Measurements from ENCODE around the gene DCDC1. TPM values are rescaled to one million over a fixed set of nuclear protein-coding genes. Genes with fewer than 3 reads are reported as not detected.
"Not testable (repeated sequence)": the region's sequence is repeated elsewhere in the genome, so short reads cannot be mapped to it uniquely, and the experiment has no call there.

The DCDC1 gene
- total RNA-seq, 4 donors from 2014 or later = 0.26 to 8.0 (median 1.5) TPM

DNA sequence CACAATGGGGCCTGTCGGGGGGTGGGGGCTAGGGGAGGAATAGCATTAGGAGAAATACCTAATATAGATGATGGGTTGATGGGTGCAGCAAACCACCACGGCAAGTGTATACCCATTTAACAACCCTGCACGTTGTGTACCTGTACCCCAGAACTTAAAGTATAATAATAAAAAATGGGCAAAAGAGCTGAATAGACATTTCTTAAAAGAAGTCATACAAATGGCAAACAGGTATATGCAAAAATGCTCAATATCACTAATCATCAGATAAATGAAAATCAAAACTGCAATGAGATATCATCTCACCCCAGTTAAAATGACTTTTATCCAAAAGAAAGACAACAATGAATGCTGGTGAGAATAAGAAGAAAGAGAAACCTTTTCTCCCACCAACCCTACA lies 419.7 kb downstream of the DCDC1 start:
- no peaks in the 10 kb centered on the region for H3K27me3 ChIP-seq
- no peaks in the 10 kb centered on the region for H3K9me3 ChIP-seq
- H3K36me3 ChIP-seq = no peaks in the 10 kb centered on the region
- TF ChIP-seq POLR2A (IDR thresholded peaks at IDR 0.05) = no peak
- TF ChIP-seq, protein P1, sequence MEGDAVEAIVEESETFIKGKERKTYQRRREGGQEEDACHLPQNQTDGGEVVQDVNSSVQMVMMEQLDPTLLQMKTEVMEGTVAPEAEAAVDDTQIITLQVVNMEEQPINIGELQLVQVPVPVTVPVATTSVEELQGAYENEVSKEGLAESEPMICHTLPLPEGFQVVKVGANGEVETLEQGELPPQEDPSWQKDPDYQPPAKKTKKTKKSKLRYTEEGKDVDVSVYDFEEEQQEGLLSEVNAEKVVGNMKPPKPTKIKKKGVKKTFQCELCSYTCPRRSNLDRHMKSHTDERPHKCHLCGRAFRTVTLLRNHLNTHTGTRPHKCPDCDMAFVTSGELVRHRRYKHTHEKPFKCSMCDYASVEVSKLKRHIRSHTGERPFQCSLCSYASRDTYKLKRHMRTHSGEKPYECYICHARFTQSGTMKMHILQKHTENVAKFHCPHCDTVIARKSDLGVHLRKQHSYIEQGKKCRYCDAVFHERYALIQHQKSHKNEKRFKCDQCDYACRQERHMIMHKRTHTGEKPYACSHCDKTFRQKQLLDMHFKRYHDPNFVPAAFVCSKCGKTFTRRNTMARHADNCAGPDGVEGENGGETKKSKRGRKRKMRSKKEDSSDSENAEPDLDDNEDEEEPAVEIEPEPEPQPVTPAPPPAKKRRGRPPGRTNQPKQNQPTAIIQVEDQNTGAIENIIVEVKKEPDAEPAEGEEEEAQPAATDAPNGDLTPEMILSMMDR (IDR thresholded peaks at IDR 0.05) = no peak
- H3K4me3 ChIP-seq = no peak overlapping the region
- H3K4me1 ChIP-seq = no peaks in the 10 kb centered on the region
- no peak overlapping the region for H3K27ac ChIP-seq
- no peak for DNase-seq
- intact Hi-C loops (cut with DNase I; ENCODE audit: low total_unique reads) = no loop called here

DNA sequence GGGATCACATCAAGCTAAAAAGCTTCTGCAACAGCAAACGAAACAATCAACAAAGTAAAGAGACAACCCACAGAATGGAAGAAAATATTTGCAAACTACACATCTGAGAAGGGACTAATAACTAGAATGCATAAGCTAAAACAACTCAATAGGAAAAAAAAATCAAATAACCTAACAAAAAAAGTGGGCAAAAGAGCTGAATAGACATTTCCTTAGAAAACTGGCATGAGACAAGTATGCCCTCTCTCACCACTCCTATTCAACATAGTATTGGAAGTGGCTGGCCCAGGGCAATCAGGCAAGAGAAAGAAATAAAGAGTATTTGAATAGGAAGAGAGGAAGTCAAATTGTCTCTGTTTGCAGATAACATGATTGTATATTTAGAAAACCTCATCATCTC lies 421.8 kb downstream of the DCDC1 start:
- intact Hi-C loops (cut with DNase I; ENCODE audit: low total_unique reads); H3K4me3 ChIP-seq; H3K9me3 ChIP-seq; H3K27me3 ChIP-seq; H3K27ac ChIP-seq; DNase-seq; H3K4me1 ChIP-seq; H3K36me3 ChIP-seq: not testable (repeated sequence)

DNA sequence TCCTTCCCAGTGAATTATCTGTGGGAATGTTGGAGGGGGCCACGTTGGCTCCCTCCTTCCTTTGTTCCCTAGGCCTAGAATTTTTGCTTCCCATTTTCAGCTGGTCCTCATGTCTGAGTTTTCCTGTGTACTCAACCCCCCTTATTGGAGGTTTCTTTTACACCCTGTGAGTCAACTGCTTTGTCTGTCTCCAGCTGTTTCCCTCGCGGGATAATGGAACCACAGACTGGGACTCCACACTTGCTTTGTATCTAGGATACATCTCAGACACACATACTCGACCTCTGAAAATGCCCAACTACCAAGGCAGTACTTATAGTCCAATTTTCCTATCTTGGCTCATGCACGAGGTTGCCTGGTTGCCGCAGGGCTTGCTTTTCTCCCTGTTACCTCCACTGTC lies 430.7 kb downstream of the DCDC1 start:
- Histone ChIP-seq H3K36me3 (no peaks in the 10 kb centered on the region), H3K27me3 (no peaks in the 10 kb centered on the region), H3K27ac (no peak overlapping the region), H3K4me3 (no peak overlapping the region), H3K4me1 (no peaks in the 10 kb centered on the region), H3K9me3 (no peaks in the 10 kb centered on the region)
- no peak for DNase-seq
- TF ChIP-seq POLR2A (IDR thresholded peaks at IDR 0.05) = no peak
- intact Hi-C loops (cut with DNase I; ENCODE audit: low total_unique reads) = no loop called here

DNA sequence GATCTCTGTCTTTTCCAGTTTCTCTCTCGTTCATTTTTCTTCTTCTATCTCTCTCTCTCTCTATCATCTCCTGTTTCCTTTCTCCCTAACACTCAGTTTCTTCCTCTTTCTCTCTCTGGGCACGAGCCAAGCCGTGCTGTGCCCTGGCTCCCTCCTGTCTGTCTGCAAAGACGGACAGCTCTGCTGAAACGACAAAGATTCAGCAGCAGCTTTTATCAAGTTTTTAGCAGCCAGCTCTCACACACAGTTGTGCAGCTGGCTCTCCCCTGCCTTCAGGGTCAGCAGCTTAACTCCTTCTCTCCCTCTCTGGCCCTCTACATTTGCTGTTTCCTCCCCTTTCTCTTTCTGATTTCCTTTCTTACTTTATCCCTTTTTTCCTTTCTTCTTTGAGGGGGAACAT lies 431.4 kb downstream of the DCDC1 start:
- Histone ChIP-seq H3K4me3 (no peak overlapping the region), H3K36me3 (no peaks in the 10 kb centered on the region), H3K27ac (no peak overlapping the region), H3K9me3 (no peaks in the 10 kb centered on the region), H3K4me1 (no peaks in the 10 kb centered on the region), H3K27me3 (no peaks in the 10 kb centered on the region)
- intact Hi-C loops (cut with DNase I; ENCODE audit: low total_unique reads) = no loop called here
- TF ChIP-seq, protein P1 (IDR thresholded peaks at IDR 0.05) = no peak
- no peak for TF ChIP-seq POLR2A (IDR thresholded peaks at IDR 0.05)
- DNase-seq = no peak

DNA sequence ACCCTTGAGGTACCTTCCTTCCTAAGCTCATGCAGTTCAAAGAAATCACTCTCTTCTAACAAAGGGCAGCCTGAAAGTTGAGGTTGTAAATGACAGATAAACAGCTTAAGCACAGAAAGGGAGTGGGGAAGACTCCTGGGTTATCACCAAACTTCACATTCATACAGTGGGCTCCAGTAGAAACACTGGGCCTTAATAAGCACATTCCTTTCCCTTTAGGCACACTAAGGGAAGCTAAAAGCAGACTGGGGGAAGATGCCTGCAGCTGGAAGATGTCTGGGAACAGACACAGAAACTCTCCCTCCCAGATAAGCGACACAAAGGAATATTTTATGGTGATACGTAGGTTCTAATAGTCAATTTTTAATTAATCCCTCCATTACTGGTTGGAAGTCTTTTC lies 433.0 kb downstream of the DCDC1 start:
- TF ChIP-seq POLR2A (IDR thresholded peaks at IDR 0.05) = no peak
- TF ChIP-seq, protein P1 (IDR thresholded peaks at IDR 0.05) = no peak
- Histone ChIP-seq H3K27me3 (no peaks in the 10 kb centered on the region), H3K9me3 (no peaks in the 10 kb centered on the region), H3K4me3 (no peak overlapping the region), H3K27ac (no peak overlapping the region), H3K4me1 (no peaks in the 10 kb centered on the region), H3K36me3 (no peaks in the 10 kb centered on the region)
- DNase-seq = no peak
- intact Hi-C loops (cut with DNase I; ENCODE audit: low total_unique reads) = no loop called here

DNA sequence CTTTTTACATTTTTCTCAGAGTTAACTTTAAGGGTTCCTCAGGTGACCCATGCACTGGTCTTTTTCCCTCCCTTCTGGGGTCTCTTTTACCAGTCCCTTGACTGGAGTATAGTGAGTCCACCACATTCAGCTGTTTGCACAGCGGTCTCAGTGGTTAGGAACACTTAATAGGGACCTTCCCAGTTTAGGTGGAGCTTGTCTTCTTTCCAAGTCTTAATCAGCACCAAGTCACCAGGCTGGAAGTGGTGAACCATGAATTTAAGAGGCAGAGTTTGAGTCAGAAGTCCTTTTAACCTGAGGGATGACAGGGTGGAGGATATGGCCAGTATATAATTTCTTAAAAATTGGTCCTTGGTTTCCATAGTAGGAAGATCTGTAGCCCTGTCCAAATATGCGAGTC lies 433.7 kb downstream of the DCDC1 start:
- intact Hi-C loops (cut with DNase I; ENCODE audit: low total_unique reads) = no loop called here
- DNase-seq = no peak
- no peaks in the 10 kb centered on the region for H3K9me3 ChIP-seq
- H3K36me3 ChIP-seq = no peaks in the 10 kb centered on the region
- no peak overlapping the region for H3K4me3 ChIP-seq
- no peak overlapping the region for H3K27ac ChIP-seq
- H3K4me1 ChIP-seq = no peaks in the 10 kb centered on the region
- no peaks in the 10 kb centered on the region for H3K27me3 ChIP-seq
- no peak for TF ChIP-seq POLR2A (IDR thresholded peaks at IDR 0.05)
- TF ChIP-seq, protein P1 (IDR thresholded peaks at IDR 0.05) = no peak

All from uterus (tissue), 4 donors.